Transverse colon (tissue), 4 donors: Measurements from ENCODE around the gene NCK2.

Experiments used
- POLR2A ChIP-seq: fragments of 450-650 bp; IDR thresholded peaks from one replicate; pipeline ENCODE4 v1.6.1; 2016; ENCODE audit warnings: antibody characterized with exemption, mild to moderate bottlenecking, moderate library complexity
- POLR2AphosphoS5 ChIP-seq, 3 donors: sonication (generic); formaldehyde crosslinking; IDR thresholded peaks; one replicate each; pipeline ENCODE4 v1.6.1; 2016; ENCODE audit warnings: antibody characterized with exemption in 3 of 3
- TF ChIP-seq, protein P1 (sequence below), 5 experiments: fragments of 200-600 bp in 3 of 5; fragments of 450-650 bp in 2 of 5; sonication (generic) in 3 of 5; IDR thresholded peaks; 1 replicate in 2 of 5; 2 replicates in 3 of 5; pipeline ENCODE4 v1.5.1; 2016 to 2017; ENCODE audit warnings: antibody characterized with exemption in 5 of 5, inconsistent platforms in 3 of 5, mild to moderate bottlenecking in 2 of 5, moderate library complexity in 1 of 5

DNA sequence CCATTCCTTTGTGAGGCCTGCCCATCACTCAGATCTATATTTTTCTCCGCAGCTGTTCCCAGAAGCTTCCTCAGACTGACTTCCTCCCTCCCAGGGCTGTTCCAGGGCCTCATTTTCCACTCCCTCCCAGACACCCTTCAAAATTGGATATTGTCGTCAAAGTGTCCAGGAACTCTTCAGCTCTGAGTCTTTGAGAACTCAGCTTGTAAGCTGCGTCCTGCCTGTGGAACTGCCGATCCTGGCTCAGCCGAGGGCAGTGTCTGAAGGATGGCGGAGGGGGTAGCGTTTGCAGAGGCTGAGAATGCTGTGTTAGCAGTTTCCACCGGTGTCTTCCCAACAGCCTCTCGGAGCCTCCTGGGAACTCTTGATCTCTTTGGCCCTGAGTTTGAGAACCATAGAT lies 27.1 kb downstream of the NCK2 start:
- TF ChIP-seq, protein P1, sequence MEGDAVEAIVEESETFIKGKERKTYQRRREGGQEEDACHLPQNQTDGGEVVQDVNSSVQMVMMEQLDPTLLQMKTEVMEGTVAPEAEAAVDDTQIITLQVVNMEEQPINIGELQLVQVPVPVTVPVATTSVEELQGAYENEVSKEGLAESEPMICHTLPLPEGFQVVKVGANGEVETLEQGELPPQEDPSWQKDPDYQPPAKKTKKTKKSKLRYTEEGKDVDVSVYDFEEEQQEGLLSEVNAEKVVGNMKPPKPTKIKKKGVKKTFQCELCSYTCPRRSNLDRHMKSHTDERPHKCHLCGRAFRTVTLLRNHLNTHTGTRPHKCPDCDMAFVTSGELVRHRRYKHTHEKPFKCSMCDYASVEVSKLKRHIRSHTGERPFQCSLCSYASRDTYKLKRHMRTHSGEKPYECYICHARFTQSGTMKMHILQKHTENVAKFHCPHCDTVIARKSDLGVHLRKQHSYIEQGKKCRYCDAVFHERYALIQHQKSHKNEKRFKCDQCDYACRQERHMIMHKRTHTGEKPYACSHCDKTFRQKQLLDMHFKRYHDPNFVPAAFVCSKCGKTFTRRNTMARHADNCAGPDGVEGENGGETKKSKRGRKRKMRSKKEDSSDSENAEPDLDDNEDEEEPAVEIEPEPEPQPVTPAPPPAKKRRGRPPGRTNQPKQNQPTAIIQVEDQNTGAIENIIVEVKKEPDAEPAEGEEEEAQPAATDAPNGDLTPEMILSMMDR (IDR thresholded peaks at IDR 0.05), result no peak
- TF ChIP-seq POLR2A, result no peak
- no peak for TF ChIP-seq POLR2AphosphoS5 (IDR thresholded peaks at IDR 0.05)
